Ectodermal cell (in vitro differentiated cells): ENCODE measurements around the gene DICER1.

Source experiments
- H3K27ac ChIP-seq: 2 replicates; pipeline ENCODE4 v1.7.0; 2013; ENCODE audit warnings: mild to moderate bottlenecking, low read depth, low read length; ENCODE audit not compliant: insufficient read depth, poor library complexity, severe bottlenecking
- H3K27me3 ChIP-seq: 2 replicates; pipeline ENCODE4 v1.7.0; 2013; ENCODE audit warnings: mild to moderate bottlenecking, low read length; ENCODE audit not compliant: insufficient read depth, control insufficient read depth, poor library complexity, severe bottlenecking
- H3K36me3 ChIP-seq: one replicate; pipeline ENCODE4 v1.7.0; 2013; ENCODE audit warnings: low read length; ENCODE audit not compliant: control insufficient read depth, insufficient read depth
- H3K4me1 ChIP-seq: one replicate; pipeline ENCODE4 v1.7.0; 2013; ENCODE audit warnings: low read length; ENCODE audit not compliant: control insufficient read depth, insufficient read depth
- H3K4me3 ChIP-seq: 2 replicates; pipeline ENCODE4 v1.7.0; 2013; ENCODE audit warnings: low read depth, low read length, control low read depth; ENCODE audit not compliant: insufficient read depth
- H3K9me3 ChIP-seq: 2 replicates; pipeline ENCODE4 v1.7.0; 2013; ENCODE audit warnings: mild to moderate bottlenecking, low read length, moderate library complexity; ENCODE audit not compliant: control insufficient read depth
- WGBS, 2 experiments: methylation state at CpG; one replicate each; pipeline ENCODE4 v1.1.7; 2013; ENCODE audit warnings: missing lambda C conversion rate in 2 of 2; 5-methylcytosine and 5-hydroxymethylcytosine counted together

Gene DICER1

GRCh38 chr14:95195031-95195430, 37.7 kb upstream of the DICER1 start:
- no peak overlapping the region for H3K27ac ChIP-seq
- no peaks in the 10 kb centered on the region for H3K4me1 ChIP-seq
- no peak overlapping the region for H3K4me3 ChIP-seq
- WGBS, 2 experiments = 93 to 94% methylated on average over 6 of the region's 6 CpGs
- H3K27me3 ChIP-seq = no peaks in the 10 kb centered on the region
- peaks cover 2% of the 10 kb centered on the region for H3K9me3 ChIP-seq
- no peaks in the 10 kb centered on the region for H3K36me3 ChIP-seq

DNA sequence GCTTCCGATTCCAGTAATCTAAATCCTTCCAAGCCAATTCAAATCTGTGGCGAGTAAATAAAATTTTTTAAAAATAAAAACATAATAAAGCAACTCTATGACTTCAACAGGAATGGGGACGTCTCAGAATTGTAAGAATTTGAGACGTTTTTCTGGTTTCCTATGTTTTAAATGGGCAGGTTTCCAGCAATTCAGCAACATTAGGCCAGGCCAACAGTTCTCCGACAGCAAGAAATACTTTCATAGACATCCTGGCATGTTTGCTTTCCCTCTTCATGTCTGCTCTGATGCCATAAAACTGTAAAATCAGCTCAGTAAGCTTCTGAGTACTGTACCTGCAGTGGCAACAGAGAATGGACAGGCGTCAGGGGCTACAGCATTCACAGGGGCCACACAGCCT, 35.8 kb upstream of the DICER1 start:
- H3K27me3 ChIP-seq = no peaks in the 10 kb centered on the region
- H3K36me3 ChIP-seq = no peaks in the 10 kb centered on the region
- no peak overlapping the region for H3K4me3 ChIP-seq
- H3K27ac ChIP-seq = no peak overlapping the region
- WGBS, 2 experiments = 94 to 95% methylated on average over 4 to 5 of the region's 6 CpGs
- H3K4me1 ChIP-seq = no peaks in the 10 kb centered on the region
- H3K9me3 ChIP-seq = peaks cover 2% of the 10 kb centered on the region

DNA sequence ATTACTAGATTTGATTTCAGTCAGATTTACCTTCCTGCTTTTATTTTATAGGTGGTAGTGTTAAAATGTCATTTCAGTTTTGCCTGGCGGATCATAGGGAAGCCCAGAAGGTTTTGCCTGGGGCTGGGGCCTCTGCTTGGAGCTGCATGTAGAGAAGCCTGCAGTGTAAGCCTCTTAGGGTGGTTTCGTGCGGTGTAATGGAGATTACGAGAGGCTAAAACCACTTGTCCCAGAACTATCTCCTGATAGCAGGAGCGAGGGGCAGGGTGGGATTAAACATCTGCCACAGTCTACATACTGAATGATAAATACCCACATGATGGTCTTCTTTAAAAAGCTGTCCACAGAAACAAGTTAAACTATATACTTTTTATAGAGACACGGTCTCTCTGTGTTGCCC, 35.0 kb upstream of the DICER1 start:
- no peaks in the 10 kb centered on the region for H3K4me1 ChIP-seq
- WGBS, 2 experiments = 89 to 93% methylated on average over 4 to 6 of the region's 6 CpGs

GRCh38 chr14:95191445-95192199, 34.3 kb upstream of the DICER1 start:
- WGBS, 2 experiments = 93 to 94% methylated on average over 21 of the region's 21 CpGs
- peaks cover 2% of the 10 kb centered on the region for H3K9me3 ChIP-seq
- H3K4me1 ChIP-seq = no peaks in the 10 kb centered on the region
- H3K27ac ChIP-seq = no peak overlapping the region
- no peaks in the 10 kb centered on the region for H3K36me3 ChIP-seq
- H3K4me3 ChIP-seq = no peak overlapping the region
- no peaks in the 10 kb centered on the region for H3K27me3 ChIP-seq

More for the DNA sequence above, 35.0 kb upstream of the DICER1 start:
- Histone ChIP-seq H3K27me3 (no peaks in the 10 kb centered on the region), H3K27ac (no peak overlapping the region), H3K9me3 (peaks cover 2% of the 10 kb centered on the region), H3K4me3 (no peak overlapping the region), H3K36me3 (no peaks in the 10 kb centered on the region)

DNA sequence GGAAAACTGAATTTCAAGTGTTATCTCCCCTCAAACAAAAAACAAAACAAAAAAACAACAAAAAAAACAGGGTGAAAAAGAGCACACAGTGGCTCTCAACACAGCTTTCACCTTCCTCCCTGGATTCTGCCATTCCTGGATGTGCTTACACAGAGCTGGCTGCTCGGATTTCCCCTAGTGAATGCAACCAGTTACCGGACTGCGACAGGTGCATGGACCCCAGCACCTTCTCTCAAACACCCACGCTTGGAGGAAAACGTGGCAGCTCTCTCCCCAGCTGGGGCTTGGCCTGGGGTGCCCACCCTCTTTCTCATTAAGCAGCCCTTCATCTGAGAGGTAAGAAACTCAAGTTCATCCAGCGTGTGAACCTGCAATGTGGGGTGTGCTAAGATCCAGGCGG, 33.5 kb upstream of the DICER1 start:
- H3K27me3 ChIP-seq = no peaks in the 10 kb centered on the region
- WGBS, 2 experiments = 91 to 93% methylated on average over 7 of the region's 7 CpGs
- H3K36me3 ChIP-seq = no peaks in the 10 kb centered on the region
- H3K9me3 ChIP-seq = peaks cover 2% of the 10 kb centered on the region
- no peak overlapping the region for H3K4me3 ChIP-seq
- no peak overlapping the region for H3K27ac ChIP-seq
- H3K4me1 ChIP-seq = no peaks in the 10 kb centered on the region

DNA sequence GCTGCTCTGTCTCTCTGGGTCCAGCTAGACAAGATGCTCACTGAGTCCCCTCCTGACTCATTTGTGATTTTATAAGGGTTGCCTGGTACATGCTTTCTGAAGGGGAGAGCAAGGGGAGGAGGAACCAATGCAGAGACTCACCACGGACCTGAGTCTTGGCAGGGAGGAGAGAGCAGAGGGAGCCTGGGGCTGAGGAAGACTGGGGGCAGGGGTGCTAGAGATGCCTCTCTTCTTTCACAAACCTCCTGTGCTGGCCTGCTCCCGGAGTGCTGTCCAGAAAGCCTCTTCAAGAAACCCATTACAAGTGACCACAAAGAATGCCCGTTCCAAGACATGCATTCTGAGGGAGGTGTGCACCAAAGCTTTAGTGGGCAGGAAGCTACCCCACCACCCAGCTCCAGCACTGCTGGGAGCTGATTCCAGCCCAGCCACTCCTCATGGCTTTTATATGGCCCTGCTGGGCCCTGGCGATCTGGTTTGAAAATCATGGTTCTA, 33.1 kb upstream of the DICER1 start:
- H3K4me1 ChIP-seq = no peaks in the 10 kb centered on the region
- no peak overlapping the region for H3K27ac ChIP-seq
- H3K9me3 ChIP-seq = peaks cover 2% of the 10 kb centered on the region
- H3K4me3 ChIP-seq = no peak overlapping the region
- H3K36me3 ChIP-seq = no peaks in the 10 kb centered on the region
- 79 to 83% methylated on average over 4 of the region's 4 CpGs for WGBS, 2 experiments
- no peaks in the 10 kb centered on the region for H3K27me3 ChIP-seq

- no peaks in the 10 kb centered on the region for H3K4me1 ChIP-seq
- WGBS, 2 experiments = 84 to 94% methylated on average over 5 of the region's 5 CpGs
- no peak overlapping the region for H3K27ac ChIP-seq
- H3K4me3 ChIP-seq = no peak overlapping the region
- H3K9me3 ChIP-seq = peaks cover 2% of the 10 kb centered on the region
- no peaks in the 10 kb centered on the region for H3K27me3 ChIP-seq
- H3K36me3 ChIP-seq = no peaks in the 10 kb centered on the region
Observed at GRCh38 chr14:95189367-95190132, 32.2 kb upstream of the DICER1 start.

DNA sequence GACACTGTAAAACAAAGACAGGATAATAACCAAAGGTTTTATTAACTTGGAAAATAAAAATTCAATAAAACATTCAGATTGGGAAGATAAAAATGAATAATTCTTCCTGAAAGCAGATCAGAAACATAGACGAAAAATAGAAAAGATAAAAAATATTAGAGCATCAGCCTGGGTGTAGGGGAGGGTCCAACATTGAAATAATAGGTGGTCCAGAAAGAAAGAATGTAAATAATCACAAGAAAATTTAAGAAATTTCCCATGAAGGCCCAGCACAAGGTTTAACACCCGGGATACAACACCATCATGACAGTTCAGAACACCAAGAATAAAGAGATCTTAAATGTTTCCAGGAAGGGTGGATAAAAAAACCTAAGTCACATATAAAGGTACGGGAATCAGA, 31.1 kb upstream of the DICER1 start:
- Histone ChIP-seq H3K4me3 (no peak overlapping the region), H3K9me3 (peaks cover 1% of the 10 kb centered on the region), H3K4me1 (no peaks in the 10 kb centered on the region), H3K27me3 (no peaks in the 10 kb centered on the region), H3K27ac (no peak overlapping the region), H3K36me3 (no peaks in the 10 kb centered on the region)
- 90 to 96% methylated on average over 3 of the region's 3 CpGs for WGBS, 2 experiments

DNA sequence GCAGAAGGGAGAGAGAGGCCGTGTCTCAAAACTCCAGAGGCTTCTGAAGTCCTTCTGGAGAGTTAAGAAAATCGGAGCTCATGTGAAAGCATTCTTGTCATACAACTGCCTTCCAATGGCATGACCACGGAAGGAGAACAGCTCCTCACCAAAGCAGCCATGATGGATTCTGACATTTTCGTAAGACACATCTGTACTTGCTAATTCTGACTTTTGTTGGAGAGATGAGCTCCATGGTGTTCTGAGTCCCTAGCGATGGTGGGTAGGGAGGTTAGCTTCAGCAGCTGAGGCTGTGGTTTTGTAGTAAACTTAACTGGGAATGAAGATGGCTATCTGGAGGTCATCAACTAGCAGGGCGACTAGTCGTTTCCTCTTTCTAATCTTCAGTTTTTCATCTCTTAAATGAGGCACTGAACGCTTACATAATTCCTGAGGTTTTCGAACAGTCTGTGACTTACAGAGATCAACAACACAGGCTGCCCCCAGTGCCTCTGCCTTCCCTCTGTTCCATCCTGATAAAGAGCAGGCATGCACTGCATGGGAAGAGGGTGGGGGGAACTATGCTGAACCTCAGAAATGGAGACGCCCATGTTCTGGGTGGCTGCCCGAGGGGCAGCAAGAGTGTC, 28.6 kb upstream of the DICER1 start:
- Histone ChIP-seq H3K27me3 (no peaks in the 10 kb centered on the region), H3K27ac (no peak overlapping the region), H3K9me3 (no peaks in the 10 kb centered on the region), H3K4me3 (no peak overlapping the region), H3K36me3 (no peaks in the 10 kb centered on the region), H3K4me1 (no peaks in the 10 kb centered on the region)
- WGBS, 2 experiments = 94 to 95% methylated on average over 11 of the region's 11 CpGs
